ENCODE data around the gene SND1.

Gene SND1

DNA sequence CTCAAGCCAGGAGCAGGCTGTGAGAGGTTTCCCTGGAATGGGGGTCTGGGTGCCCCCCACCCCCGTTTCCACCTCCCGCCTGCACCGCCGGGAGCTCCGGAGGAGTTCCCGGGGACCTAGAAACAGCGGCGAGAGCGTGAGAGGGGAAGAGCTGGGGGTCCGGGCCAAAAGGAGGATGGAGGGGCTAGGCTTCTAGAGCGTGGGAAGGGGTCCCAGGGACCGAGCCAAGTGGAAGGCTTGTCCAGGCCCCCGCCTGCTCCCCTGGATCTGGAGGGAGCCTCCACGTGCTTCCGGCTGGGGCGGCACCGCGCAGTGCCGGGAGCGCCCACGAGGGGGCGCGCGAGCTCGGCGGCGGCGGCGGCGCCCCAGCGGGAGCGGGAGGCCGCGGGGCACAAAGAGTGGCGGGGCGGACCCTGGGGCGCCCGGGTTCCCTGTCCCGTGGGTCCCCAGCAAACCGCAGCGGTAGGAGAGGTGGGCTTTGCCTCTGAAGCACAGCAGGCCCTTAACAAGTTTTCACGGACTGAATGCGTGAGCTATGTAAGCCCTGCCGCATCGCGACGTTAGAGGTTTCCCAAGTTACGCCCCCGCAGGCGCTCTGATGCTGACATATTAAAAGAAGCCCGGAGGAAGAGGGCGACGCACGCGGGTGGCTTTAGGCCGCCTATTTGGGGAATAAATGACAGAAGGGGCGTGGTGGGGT, 483.7 kb downstream of the SND1 start:
- DNase-seq, result peak; percentile 67
- in situ Hi-C loops (cut with MboI; ENCODE audit: low pct_unique_long_range_greater_than_20kb, low sequenced_read_pairs), result no loop called here

DNA sequence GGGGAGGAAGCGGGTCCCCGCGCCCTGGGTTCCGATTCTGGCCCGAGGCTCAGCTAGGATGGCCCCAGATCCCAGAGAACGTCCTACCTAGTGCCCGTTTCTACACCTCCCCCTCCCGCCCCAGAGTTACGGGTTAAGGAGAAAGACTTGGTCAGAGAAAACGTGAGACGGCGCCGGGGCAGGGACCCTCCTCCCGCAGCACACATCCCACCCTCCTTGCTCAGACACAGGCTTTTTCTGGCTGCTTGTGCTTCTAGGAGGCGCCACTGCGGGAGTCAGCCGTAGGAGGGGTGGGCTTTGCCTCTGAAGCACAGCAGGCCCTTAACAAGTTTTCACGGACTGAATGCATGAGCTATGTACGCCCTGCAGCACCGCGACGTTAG, 484.2 kb downstream of the SND1 start:
- in situ Hi-C loops (cut with MboI; ENCODE audit: low pct_unique_long_range_greater_than_20kb, low sequenced_read_pairs), result no loop called here
- no peak for DNase-seq

DNA sequence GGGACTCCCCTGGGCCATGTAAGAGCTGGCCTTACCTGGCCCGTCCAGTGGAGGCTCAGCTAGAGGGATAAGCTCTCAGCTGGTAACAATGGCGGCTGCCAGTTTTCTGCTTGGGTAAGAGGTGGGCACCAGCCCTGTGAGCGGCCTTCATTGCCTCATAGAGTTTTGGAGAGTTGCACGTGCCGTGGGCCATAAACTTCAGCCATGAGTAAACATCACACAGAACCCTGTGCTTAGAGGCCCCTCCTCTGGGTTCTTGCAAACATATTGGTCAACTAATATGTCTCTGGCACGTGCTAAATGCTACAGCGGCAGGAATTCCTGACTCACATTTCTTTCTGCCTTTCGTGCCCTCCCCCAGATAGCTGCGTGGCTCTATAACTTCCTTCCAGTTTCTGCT, 485.2 kb downstream of the SND1 start:
- peak; percentile 16 for DNase-seq
- in situ Hi-C loops (cut with MboI; ENCODE audit: low pct_unique_long_range_greater_than_20kb, low sequenced_read_pairs), result no loop called here

DNA sequence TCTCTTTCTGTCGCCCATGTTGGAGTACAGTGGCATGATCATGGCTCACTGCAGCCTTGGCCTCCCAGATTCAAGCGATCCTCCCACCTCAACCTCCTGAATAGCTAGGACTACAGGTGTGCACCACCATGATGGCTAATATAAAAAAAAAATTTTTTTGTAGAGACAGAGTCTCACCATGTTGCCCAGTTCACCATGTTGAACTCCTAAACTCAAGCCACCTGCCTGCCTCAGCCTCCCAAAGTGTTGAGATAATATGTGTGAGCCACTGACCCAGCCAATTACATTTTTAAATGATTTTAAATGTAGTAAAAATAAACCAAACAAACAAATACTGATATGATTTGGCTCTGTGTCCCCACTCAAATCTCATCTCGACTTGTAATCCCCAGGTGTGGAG, 487.4 kb downstream of the SND1 start:
- no peak for DNase-seq
- in situ Hi-C loops (cut with MboI; ENCODE audit: low pct_unique_long_range_greater_than_20kb, low sequenced_read_pairs), result no loop called here

DNA sequence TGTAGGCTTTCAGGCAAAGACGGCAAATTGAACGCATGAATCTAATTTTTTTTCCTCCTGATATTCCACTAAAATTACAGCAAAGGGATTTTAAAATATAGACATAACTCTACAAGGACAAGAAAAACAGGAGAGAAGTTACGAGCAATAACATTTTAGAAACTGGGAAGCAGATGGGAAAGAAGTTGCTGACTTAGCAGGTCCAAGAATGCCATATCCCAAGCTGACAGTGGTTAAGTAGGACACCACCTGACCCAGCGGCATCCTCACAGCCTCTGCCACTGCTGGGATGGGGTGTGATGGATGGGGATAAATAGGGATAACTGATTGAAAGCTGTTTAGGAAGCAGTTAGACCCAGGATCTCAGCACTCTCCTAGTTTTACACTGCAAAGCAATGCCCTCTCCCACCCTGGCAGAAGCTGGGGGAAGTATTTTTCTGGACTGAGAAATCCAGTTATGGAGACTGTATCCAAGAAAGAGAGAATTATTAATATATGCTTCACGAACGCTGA, 489.7 kb downstream of the SND1 start:
- in situ Hi-C loops (cut with MboI; ENCODE audit: low pct_unique_long_range_greater_than_20kb, low sequenced_read_pairs), result no loop called here
- no peak for DNase-seq

All from KBM-7 (cell line).